GM23248 (cell line): ENCODE results near the gene RPL35.

ENCODE experiments used
- EZH2 ChIP-seq: fragments of 200-600 bp; sonication (generic); IDR thresholded peaks from 2 replicates; pipeline ENCODE4 v1.6.1; 2018; ENCODE audit warnings: antibody characterized with exemption, mild to moderate bottlenecking; ENCODE audit not compliant: insufficient read depth, poor library complexity, severe bottlenecking
- EZH2phosphoT487 ChIP-seq: fragments of 200-600 bp; sonication (generic); IDR thresholded peaks from 2 replicates; pipeline ENCODE4 v1.6.1; 2018; ENCODE audit warnings: antibody characterized with exemption, moderate library complexity, mild to moderate bottlenecking, low read depth; ENCODE audit not compliant: insufficient read depth

DNA sequence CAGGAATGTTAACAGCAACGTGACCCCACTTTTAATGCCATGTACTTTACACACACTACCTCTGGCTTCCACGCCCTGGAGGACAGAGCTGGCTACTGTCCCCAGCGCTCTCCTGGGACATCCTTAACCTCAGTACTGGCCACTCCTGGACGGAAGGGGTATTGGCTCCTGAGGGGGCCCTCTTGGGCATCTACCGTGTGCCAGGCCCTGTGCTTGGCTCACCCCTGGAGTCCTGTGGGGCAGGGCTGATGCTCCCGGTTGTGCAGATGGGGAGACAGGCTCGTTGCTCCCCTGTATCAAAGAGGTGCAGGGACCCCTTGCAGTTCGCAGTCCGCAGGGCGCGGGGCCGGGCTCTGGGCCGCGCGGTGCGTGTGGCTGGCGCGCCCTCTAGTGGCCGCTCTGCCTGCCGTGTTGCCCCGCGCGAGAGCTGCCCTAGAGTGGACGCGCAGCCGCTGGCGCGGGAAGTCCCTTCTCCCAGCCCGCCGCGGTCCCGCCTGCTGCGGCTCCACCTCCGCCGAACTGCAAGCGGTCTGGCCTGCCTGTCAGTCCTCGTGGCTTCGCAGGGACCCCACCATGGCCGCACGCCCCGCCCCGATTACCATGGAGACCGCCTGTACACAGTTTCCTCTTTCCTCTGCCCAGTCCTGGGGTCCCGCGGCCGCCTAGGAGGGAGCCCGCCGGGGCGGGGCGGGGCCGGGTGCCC is 8.8 kb downstream of the RPL35 start, which contains the start of gene WDR38:
- TF ChIP-seq EZH2 (no peak), EZH2phosphoT487 (no peak)
